ENCODE results near the gene AKR1B15.

DNA sequence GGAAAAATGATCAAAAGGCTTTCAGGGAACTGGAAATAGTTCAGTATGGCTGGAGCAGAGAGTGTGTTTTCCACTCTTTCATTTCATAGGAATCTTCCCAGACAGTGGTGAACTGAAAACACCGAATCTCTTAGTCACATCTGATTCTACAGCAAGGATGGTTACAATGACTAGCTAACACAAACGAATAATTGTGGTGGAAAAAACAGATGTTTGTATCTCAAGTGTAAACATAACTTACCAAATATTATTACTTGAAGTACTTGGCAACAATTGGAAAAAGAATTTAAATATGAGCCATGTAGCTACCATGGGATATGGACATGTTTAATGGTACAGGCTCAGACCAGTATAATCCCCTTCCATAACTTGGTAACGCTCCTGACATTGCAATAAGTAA, 76.6 kb downstream of the AKR1B15 start:
- TF ChIP-seq EZH2phosphoT487 (IDR thresholded peaks at IDR 0.05; ENCODE audit: borderline replicate concordance, low read depth) = no peak
- TF ChIP-seq SIN3A (IDR thresholded peaks at IDR 0.05; ENCODE audit: borderline replicate concordance, low read depth, low read length) = no peak
- TF ChIP-seq RCOR1 (IDR thresholded peaks at IDR 0.05; ENCODE audit: low read length) = no peak
- TF ChIP-seq, protein P1, sequence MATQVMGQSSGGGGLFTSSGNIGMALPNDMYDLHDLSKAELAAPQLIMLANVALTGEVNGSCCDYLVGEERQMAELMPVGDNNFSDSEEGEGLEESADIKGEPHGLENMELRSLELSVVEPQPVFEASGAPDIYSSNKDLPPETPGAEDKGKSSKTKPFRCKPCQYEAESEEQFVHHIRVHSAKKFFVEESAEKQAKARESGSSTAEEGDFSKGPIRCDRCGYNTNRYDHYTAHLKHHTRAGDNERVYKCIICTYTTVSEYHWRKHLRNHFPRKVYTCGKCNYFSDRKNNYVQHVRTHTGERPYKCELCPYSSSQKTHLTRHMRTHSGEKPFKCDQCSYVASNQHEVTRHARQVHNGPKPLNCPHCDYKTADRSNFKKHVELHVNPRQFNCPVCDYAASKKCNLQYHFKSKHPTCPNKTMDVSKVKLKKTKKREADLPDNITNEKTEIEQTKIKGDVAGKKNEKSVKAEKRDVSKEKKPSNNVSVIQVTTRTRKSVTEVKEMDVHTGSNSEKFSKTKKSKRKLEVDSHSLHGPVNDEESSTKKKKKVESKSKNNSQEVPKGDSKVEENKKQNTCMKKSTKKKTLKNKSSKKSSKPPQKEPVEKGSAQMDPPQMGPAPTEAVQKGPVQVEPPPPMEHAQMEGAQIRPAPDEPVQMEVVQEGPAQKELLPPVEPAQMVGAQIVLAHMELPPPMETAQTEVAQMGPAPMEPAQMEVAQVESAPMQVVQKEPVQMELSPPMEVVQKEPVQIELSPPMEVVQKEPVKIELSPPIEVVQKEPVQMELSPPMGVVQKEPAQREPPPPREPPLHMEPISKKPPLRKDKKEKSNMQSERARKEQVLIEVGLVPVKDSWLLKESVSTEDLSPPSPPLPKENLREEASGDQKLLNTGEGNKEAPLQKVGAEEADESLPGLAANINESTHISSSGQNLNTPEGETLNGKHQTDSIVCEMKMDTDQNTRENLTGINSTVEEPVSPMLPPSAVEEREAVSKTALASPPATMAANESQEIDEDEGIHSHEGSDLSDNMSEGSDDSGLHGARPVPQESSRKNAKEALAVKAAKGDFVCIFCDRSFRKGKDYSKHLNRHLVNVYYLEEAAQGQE (IDR thresholded peaks at IDR 0.05; ENCODE audit: low read depth, low read length) = no peak
- TF ChIP-seq, protein P2, sequence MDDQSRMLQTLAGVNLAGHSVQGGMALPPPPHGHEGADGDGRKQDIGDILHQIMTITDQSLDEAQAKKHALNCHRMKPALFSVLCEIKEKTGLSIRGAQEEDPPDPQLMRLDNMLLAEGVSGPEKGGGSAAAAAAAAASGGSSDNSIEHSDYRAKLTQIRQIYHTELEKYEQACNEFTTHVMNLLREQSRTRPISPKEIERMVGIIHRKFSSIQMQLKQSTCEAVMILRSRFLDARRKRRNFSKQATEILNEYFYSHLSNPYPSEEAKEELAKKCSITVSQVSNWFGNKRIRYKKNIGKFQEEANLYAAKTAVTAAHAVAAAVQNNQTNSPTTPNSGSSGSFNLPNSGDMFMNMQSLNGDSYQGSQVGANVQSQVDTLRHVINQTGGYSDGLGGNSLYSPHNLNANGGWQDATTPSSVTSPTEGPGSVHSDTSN (IDR thresholded peaks at IDR 0.05) = no peak

Measured in SK-N-SH (cell line).